ENCODE results near the gene HIBADH. TPM values are rescaled to one million over a fixed set of nuclear protein-coding genes. Genes with fewer than 3 reads are reported as not detected.

Gene HIBADH
- total and polyA plus RNA-seq, 10 of the 15 experiments (the other 5 are each of a cell fraction or from before 2014, with no cell fraction given): 8.7 to 36.1 (median 18.6) TPM

- H3K36me3 ChIP-seq (ENCODE audit: control insufficient read depth in 2 of 2, insufficient read depth in 2 of 2, low read length in 1 of 2): no peaks in the 10 kb centered on the region
- SMC1A ChIA-PET (ENCODE audit: uncharacterized antibody, unreplicated experiment): no interaction called here
- CTCF ChIA-PET: no interaction called here
- BruUV-seq (replicated peaks): no TSS peak
- POLR2A ChIA-PET: no interaction called here
- intact Hi-C loops (cut with micrococcal nuclease; ENCODE audit: unreplicated experiment) (no loop called here), in situ Hi-C loops (cut with MboI) (no loop called here)
- no peak overlapping the region for H3K4me2 ChIP-seq (ENCODE audit: control insufficient read depth, insufficient read depth)
- RAD21 ChIA-PET (ENCODE audit: unreplicated experiment): no interaction called here
- H3K4me3 ChIP-seq: no peak overlapping the region
- H3K9ac ChIP-seq (ENCODE audit: control insufficient read depth, insufficient read depth, low read length): no peak overlapping the region
- no peak overlapping the region for H2AFZ ChIP-seq (ENCODE audit: control insufficient read depth, low read depth, low read length)
- H3K79me2 ChIP-seq (ENCODE audit: control insufficient read depth, insufficient read depth, low read length): no peaks in the 10 kb centered on the region
- no peaks in the 10 kb centered on the region for H4K20me1 ChIP-seq (ENCODE audit: control insufficient read depth, insufficient read depth)
- no peaks in the 10 kb centered on the region for H3K4me1 ChIP-seq (ENCODE audit: control insufficient read depth, insufficient read depth, low read length)
- FAIRE-seq (no peak), DNase-seq (ENCODE audit: low read depth, low spot score) (no peak), ATAC-seq (no peak)
- no peaks in the 10 kb centered on the region for H3K9me3 ChIP-seq (replicated peaks; ENCODE audit: control insufficient read depth, insufficient read depth, low read length)
- H3K27ac ChIP-seq (ENCODE audit: control insufficient read depth, insufficient read depth): no peak overlapping the region
- TF ChIP-seq PAX8 (IDR thresholded peaks at IDR 0.05) (no peak), RFX5 (IDR thresholded peaks at IDR 0.05; ENCODE audit: low read depth, low read length) (no peak), ETV6 (conservative IDR thresholded peaks at IDR 0.05 in 1 of 2, IDR thresholded peaks at IDR 0.05 in 1 of 2; ENCODE audit: borderline replicate concordance in 1 of 2, low read depth in 1 of 2) (no peak), SKIL (IDR thresholded peaks at IDR 0.05; ENCODE audit: low read depth, poor library complexity, severe bottlenecking) (no peak)
- WGBS (ENCODE audit: insufficient coverage, insufficient replicate concordance, low lambda C conversion rate, missing lambda C conversion rate): 49% methylated on average over 11 of the region's 11 CpGs
- H3K27me3 ChIP-seq (replicated peaks in 1 of 2; ENCODE audit: control insufficient read depth in 2 of 2, insufficient read depth in 2 of 2, low read length in 1 of 2): no peaks in the 10 kb centered on the region; a peak in 1 of 4 replicates
Observed at GRCh38 chr7:27492224-27492623, 170.5 kb downstream of the HIBADH start.

- no TSS peak for BruUV-seq (replicated peaks)
- TF ChIP-seq NFYB (IDR thresholded peaks at IDR 0.05; ENCODE audit: insufficient read depth, low read depth, low read length) (no peak), JUNB (IDR thresholded peaks at IDR 0.05) (no peak), ZSCAN29 (IDR thresholded peaks at IDR 0.05) (no peak), BCLAF1 (IDR thresholded peaks at IDR 0.05) (no peak), CREM (IDR thresholded peaks at IDR 0.05; ENCODE audit: low read depth) (no peak), BCL3 (IDR thresholded peaks at IDR 0.05; ENCODE audit: borderline replicate concordance, insufficient read depth, low read depth, low read length, poor library complexity, severe bottlenecking) (no peak), NRF1 (conservative IDR thresholded peaks at IDR 0.05; ENCODE audit: low read depth, low read length) (no peak), TBL1XR1 (IDR thresholded peaks at IDR 0.05; ENCODE audit: low read depth, low read length) (no peak)
Observed at GRCh38 chr7:27491534-27491933, 171.1 kb downstream of the HIBADH start.

More at GRCh38 chr7:27491534-27491933, 171.1 kb downstream of the HIBADH start:
- no peaks in the 10 kb centered on the region for H3K9me3 ChIP-seq (replicated peaks; ENCODE audit: control insufficient read depth, insufficient read depth, low read length)
- no peak overlapping the region for H3K9ac ChIP-seq (ENCODE audit: control insufficient read depth, insufficient read depth, low read length)
- ChIA-PET CTCF (no interaction called here), SMC1A (ENCODE audit: uncharacterized antibody, unreplicated experiment) (no interaction called here), RAD21 (ENCODE audit: unreplicated experiment) (no interaction called here), POLR2A (no interaction called here)
- in situ Hi-C loops (cut with MboI) (no loop called here), intact Hi-C loops (cut with micrococcal nuclease; ENCODE audit: unreplicated experiment) (no loop called here)
- no peak overlapping the region for H2AFZ ChIP-seq (ENCODE audit: control insufficient read depth, low read depth, low read length)
- H3K27me3 ChIP-seq (replicated peaks in 1 of 2; ENCODE audit: control insufficient read depth in 2 of 2, insufficient read depth in 2 of 2, low read length in 1 of 2): no peaks in the 10 kb centered on the region; a peak in 2 of 4 replicates
- no peaks in the 10 kb centered on the region for H3K79me2 ChIP-seq (ENCODE audit: control insufficient read depth, insufficient read depth, low read length)
- H4K20me1 ChIP-seq (ENCODE audit: control insufficient read depth, insufficient read depth): no peaks in the 10 kb centered on the region
- ATAC-seq (no peak), FAIRE-seq (no peak), DNase-seq (ENCODE audit: low read depth, low spot score) (no peak)
- H3K27ac ChIP-seq (ENCODE audit: control insufficient read depth, insufficient read depth): no peak overlapping the region
- 76% methylated on average over 21 of the region's 21 CpGs for WGBS (ENCODE audit: insufficient coverage, insufficient replicate concordance, low lambda C conversion rate, missing lambda C conversion rate)
- H3K4me3 ChIP-seq: no peak overlapping the region
- H3K4me1 ChIP-seq (ENCODE audit: control insufficient read depth, insufficient read depth, low read length): no peaks in the 10 kb centered on the region
- H3K36me3 ChIP-seq (ENCODE audit: control insufficient read depth in 2 of 2, insufficient read depth in 2 of 2, low read length in 1 of 2): no peaks in the 10 kb centered on the region
- H3K4me2 ChIP-seq (ENCODE audit: control insufficient read depth, insufficient read depth): no peak overlapping the region
